Measurements from ENCODE around the gene BBLN. TPM values are rescaled to one million over a fixed set of nuclear protein-coding genes. Genes with fewer than 3 reads are reported as not detected.

Gene BBLN
- total RNA-seq, 1 experiment from 2014 or later, result 48.5 TPM

DNA sequence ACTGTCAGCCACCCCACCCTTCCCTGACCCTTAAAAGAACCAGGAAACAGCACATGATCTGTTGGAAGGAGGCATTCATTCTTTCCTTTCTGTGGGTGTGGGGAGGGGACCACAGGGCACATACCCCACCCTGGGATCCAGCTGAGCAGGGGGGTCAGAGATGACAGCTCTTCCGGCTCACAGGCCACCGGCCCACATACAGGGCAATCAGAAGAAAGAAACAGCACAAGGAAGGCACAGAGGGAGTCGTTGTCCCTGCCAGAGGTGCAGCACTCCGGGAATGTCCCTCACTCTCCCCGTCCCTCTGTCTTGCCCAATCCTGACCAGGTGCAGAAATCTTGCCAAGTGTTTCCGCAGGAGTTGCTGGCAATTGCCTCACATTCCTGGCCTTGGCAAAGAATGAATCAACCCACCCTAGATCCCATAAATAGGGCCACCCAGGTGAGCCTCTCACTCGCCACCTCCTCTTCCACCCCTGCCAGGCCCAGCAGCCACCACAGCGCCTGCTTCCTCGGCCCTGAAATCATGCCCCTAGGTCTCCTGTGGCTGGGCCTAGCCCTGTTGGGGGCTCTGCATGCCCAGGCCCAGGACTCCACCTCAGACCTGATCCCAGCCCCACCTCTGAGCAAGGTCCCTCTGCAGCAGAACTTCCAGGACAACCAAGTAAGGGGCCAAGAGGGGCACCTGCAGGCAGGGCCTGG lies 10.9 kb upstream of the BBLN start, which contains the start of gene LCN2:
Gene LCN2, plus strand, starts transcription at position 453 of the 701 bp plus-strand sequence. Its CDS starts 73 bp downstream, at position 526.
- peaks cover 5% of the 10 kb centered on the region for H3K4me1 ChIP-seq (ENCODE audit: control insufficient read depth, insufficient read depth, low read length)
- TF ChIP-seq POLR2AphosphoS5 (IDR thresholded peaks at IDR 0.05; ENCODE audit: low read depth, low read length) (no peak), SIN3A (IDR thresholded peaks at IDR 0.05; ENCODE audit: borderline replicate concordance, insufficient read depth, low read depth, low read length) (no peak), TCF7L2 (IDR thresholded peaks at IDR 0.05; ENCODE audit: low read depth, low read length) (no peak)
- TF ChIP-seq, protein P1, sequence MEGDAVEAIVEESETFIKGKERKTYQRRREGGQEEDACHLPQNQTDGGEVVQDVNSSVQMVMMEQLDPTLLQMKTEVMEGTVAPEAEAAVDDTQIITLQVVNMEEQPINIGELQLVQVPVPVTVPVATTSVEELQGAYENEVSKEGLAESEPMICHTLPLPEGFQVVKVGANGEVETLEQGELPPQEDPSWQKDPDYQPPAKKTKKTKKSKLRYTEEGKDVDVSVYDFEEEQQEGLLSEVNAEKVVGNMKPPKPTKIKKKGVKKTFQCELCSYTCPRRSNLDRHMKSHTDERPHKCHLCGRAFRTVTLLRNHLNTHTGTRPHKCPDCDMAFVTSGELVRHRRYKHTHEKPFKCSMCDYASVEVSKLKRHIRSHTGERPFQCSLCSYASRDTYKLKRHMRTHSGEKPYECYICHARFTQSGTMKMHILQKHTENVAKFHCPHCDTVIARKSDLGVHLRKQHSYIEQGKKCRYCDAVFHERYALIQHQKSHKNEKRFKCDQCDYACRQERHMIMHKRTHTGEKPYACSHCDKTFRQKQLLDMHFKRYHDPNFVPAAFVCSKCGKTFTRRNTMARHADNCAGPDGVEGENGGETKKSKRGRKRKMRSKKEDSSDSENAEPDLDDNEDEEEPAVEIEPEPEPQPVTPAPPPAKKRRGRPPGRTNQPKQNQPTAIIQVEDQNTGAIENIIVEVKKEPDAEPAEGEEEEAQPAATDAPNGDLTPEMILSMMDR (IDR thresholded peaks at IDR 0.05), result no peak
- TF ChIP-seq, protein P2, sequence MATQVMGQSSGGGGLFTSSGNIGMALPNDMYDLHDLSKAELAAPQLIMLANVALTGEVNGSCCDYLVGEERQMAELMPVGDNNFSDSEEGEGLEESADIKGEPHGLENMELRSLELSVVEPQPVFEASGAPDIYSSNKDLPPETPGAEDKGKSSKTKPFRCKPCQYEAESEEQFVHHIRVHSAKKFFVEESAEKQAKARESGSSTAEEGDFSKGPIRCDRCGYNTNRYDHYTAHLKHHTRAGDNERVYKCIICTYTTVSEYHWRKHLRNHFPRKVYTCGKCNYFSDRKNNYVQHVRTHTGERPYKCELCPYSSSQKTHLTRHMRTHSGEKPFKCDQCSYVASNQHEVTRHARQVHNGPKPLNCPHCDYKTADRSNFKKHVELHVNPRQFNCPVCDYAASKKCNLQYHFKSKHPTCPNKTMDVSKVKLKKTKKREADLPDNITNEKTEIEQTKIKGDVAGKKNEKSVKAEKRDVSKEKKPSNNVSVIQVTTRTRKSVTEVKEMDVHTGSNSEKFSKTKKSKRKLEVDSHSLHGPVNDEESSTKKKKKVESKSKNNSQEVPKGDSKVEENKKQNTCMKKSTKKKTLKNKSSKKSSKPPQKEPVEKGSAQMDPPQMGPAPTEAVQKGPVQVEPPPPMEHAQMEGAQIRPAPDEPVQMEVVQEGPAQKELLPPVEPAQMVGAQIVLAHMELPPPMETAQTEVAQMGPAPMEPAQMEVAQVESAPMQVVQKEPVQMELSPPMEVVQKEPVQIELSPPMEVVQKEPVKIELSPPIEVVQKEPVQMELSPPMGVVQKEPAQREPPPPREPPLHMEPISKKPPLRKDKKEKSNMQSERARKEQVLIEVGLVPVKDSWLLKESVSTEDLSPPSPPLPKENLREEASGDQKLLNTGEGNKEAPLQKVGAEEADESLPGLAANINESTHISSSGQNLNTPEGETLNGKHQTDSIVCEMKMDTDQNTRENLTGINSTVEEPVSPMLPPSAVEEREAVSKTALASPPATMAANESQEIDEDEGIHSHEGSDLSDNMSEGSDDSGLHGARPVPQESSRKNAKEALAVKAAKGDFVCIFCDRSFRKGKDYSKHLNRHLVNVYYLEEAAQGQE (IDR thresholded peaks at IDR 0.05; ENCODE audit: insufficient read depth in 1 of 2, low read depth in 2 of 2, low read length in 1 of 2), result no peak
- H3K27me3 ChIP-seq (ENCODE audit: control insufficient read depth, insufficient read depth, low read length), result no peaks in the 10 kb centered on the region
- POLR2A ChIA-PET, result no interaction called here
- BruUV-seq (replicated peaks), result no TSS peak
- no peak within 1 kb of the TSS for H3K4me3 ChIP-seq (ENCODE audit: low read depth in 2 of 2, low read length in 2 of 2)
- intact Hi-C loops (cut with micrococcal nuclease; ENCODE audit: unreplicated experiment) (no loop called here), in situ Hi-C loops (cut with HindIII; ENCODE audit: low pct_unique_long_range_greater_than_20kb, low sequenced_read_pairs) (no loop called here)
- no peak within 1 kb of the TSS for H3K27ac ChIP-seq (ENCODE audit: low read length)
- no peaks in the 10 kb centered on the region for H3K9me3 ChIP-seq (ENCODE audit: control insufficient read depth, insufficient read depth, low read depth, low read length)
- no peak for DNase-seq (ENCODE audit: low read depth, low spot score)
- no peak for ATAC-seq
- CTCF ChIA-PET, result no interaction called here
- no peaks in the 10 kb centered on the region for H3K36me3 ChIP-seq (ENCODE audit: control insufficient read depth, insufficient read depth, low read length)

DNA sequence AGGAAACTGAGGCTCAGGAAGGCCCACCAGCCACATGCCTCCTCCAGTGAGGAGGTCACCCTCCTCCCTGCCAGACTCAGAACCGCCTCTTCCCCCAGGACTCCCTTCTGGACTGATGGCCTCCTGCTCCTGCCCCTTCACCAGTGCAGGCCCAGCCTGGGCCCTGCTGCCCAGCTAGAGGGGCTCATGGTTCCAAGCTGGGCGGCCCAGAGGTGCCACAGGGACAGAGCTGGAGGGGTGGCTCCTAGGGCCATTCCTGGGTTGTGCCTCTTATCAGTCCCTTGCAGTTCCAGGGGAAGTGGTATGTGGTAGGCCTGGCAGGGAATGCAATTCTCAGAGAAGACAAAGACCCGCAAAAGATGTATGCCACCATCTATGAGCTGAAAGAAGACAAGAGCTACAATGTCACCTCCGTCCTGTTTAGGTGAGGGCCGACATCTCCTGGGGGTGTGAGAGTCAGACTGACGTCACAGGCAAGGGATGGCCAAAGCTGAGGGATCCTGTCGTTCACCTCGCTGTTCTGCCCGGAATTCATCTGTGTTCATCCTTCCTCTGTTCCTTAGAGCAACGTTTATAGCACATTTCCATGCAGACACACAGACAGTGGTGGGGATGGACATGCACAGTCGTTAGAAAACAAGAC lies 10.0 kb upstream of the BBLN start:
- no TSS peak for BruUV-seq (replicated peaks)
- in situ Hi-C loops (cut with HindIII; ENCODE audit: low pct_unique_long_range_greater_than_20kb, low sequenced_read_pairs) (no loop called here), intact Hi-C loops (cut with micrococcal nuclease; ENCODE audit: unreplicated experiment) (no loop called here)
- Histone ChIP-seq H3K4me1 (ENCODE audit: control insufficient read depth, insufficient read depth, low read length) (peaks cover 5% of the 10 kb centered on the region), H3K4me3 (ENCODE audit: low read depth in 2 of 2, low read length in 2 of 2) (no peak overlapping the region), H3K9me3 (ENCODE audit: control insufficient read depth, insufficient read depth, low read depth, low read length) (no peaks in the 10 kb centered on the region), H3K27ac (ENCODE audit: low read length) (no peak overlapping the region), H3K27me3 (ENCODE audit: control insufficient read depth, insufficient read depth, low read length) (no peaks in the 10 kb centered on the region), H3K36me3 (ENCODE audit: control insufficient read depth, insufficient read depth, low read length) (no peaks in the 10 kb centered on the region)
- DNase-seq (ENCODE audit: low read depth, low spot score), result no peak
- POLR2A ChIA-PET, result no interaction called here
- no peak for ATAC-seq
- CTCF ChIA-PET, result no interaction called here
- no peak for TF ChIP-seq SIN3A (IDR thresholded peaks at IDR 0.05; ENCODE audit: borderline replicate concordance, insufficient read depth, low read depth, low read length)
- TF ChIP-seq, protein P2 (IDR thresholded peaks at IDR 0.05; ENCODE audit: insufficient read depth in 1 of 2, low read depth in 2 of 2, low read length in 1 of 2), result no peak
- TF ChIP-seq TCF7L2 (IDR thresholded peaks at IDR 0.05; ENCODE audit: low read depth, low read length), result no peak
- no peak for TF ChIP-seq POLR2AphosphoS5 (IDR thresholded peaks at IDR 0.05; ENCODE audit: low read depth, low read length)
- TF ChIP-seq, protein P1 (IDR thresholded peaks at IDR 0.05), result no peak

All from Panc1 (cell line).